ENCODE data around the gene MPZL2.

- no peak for TF ChIP-seq CTCF (IDR thresholded peaks at IDR 0.05)
- TF ChIP-seq, protein P1, sequence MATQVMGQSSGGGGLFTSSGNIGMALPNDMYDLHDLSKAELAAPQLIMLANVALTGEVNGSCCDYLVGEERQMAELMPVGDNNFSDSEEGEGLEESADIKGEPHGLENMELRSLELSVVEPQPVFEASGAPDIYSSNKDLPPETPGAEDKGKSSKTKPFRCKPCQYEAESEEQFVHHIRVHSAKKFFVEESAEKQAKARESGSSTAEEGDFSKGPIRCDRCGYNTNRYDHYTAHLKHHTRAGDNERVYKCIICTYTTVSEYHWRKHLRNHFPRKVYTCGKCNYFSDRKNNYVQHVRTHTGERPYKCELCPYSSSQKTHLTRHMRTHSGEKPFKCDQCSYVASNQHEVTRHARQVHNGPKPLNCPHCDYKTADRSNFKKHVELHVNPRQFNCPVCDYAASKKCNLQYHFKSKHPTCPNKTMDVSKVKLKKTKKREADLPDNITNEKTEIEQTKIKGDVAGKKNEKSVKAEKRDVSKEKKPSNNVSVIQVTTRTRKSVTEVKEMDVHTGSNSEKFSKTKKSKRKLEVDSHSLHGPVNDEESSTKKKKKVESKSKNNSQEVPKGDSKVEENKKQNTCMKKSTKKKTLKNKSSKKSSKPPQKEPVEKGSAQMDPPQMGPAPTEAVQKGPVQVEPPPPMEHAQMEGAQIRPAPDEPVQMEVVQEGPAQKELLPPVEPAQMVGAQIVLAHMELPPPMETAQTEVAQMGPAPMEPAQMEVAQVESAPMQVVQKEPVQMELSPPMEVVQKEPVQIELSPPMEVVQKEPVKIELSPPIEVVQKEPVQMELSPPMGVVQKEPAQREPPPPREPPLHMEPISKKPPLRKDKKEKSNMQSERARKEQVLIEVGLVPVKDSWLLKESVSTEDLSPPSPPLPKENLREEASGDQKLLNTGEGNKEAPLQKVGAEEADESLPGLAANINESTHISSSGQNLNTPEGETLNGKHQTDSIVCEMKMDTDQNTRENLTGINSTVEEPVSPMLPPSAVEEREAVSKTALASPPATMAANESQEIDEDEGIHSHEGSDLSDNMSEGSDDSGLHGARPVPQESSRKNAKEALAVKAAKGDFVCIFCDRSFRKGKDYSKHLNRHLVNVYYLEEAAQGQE (IDR thresholded peaks at IDR 0.05; ENCODE audit: insufficient read depth in 1 of 2, low read depth in 2 of 2, low read length in 1 of 2): no peak
These were observed 30.2 kb downstream of the MPZL2 start for GRCh38 chr11:118233850-118234249.

All from Panc1 (cell line).